NCI-H345 treated with DMSO at 0.1 percent for 48 hours (cell line): ENCODE results near the gene MIPEP.

ENCODE experiments used
- DNase-seq: peaks from one replicate; lab custom pipeline; 2025; ENCODE audit not compliant: unreplicated experiment; lab: John Stamatoyannopoulos, UW

The MIPEP gene

GRCh38 chr13:23855360-23855759 is 33.8 kb downstream of the MIPEP start:
- no peak for DNase-seq

- no peak for DNase-seq
These were observed 36.8 kb downstream of the MIPEP start for GRCh38 chr13:23852351-23852750.

- DNase-seq: no peak
These were observed 38.1 kb downstream of the MIPEP start for GRCh38 chr13:23851106-23851505.

- no peak for DNase-seq
These were observed 39.1 kb downstream of the MIPEP start for GRCh38 chr13:23850134-23850533.

GRCh38 chr13:23849670-23850069 is 39.5 kb downstream of the MIPEP start:
- DNase-seq: no peak

- no peak for DNase-seq
These were observed 40.5 kb downstream of the MIPEP start for GRCh38 chr13:23848646-23849141.

GRCh38 chr13:23848019-23848418 is 41.2 kb downstream of the MIPEP start:
- no peak for DNase-seq

GRCh38 chr13:23847497-23847896 is 41.7 kb downstream of the MIPEP start:
- DNase-seq: no peak

GRCh38 chr13:23845105-23845725 is 44.0 kb downstream of the MIPEP start:
- DNase-seq: no peak

GRCh38 chr13:23844132-23844531 is 45.1 kb downstream of the MIPEP start:
- no peak for DNase-seq

GRCh38 chr13:23843436-23843835 is 45.8 kb downstream of the MIPEP start:
- no peak for DNase-seq

GRCh38 chr13:23842406-23842805 is 46.8 kb downstream of the MIPEP start:
- DNase-seq: no peak

GRCh38 chr13:23833733-23834611 is 55.2 kb downstream of the MIPEP start:
- DNase-seq: no peak

GRCh38 chr13:23828866-23829265 is 60.3 kb downstream of the MIPEP start:
- DNase-seq: no peak

- DNase-seq: no peak
These were observed 61.1 kb downstream of the MIPEP start for GRCh38 chr13:23828086-23828485.

GRCh38 chr13:23825179-23825578 is 64.0 kb downstream of the MIPEP start:
- DNase-seq: no peak

GRCh38 chr13:23824371-23824770 is 64.8 kb downstream of the MIPEP start:
- DNase-seq: no peak

- DNase-seq: no peak
These were observed 66.9 kb downstream of the MIPEP start for GRCh38 chr13:23822252-23822824.

- DNase-seq: no peak
These were observed 68.7 kb downstream of the MIPEP start for GRCh38 chr13:23820530-23820929.

GRCh38 chr13:23817830-23818229 is 71.4 kb downstream of the MIPEP start:
- DNase-seq: no peak

GRCh38 chr13:23817136-23817535 is 72.1 kb downstream of the MIPEP start:
- DNase-seq: no peak

- DNase-seq: no peak
These were observed 75.6 kb downstream of the MIPEP start for GRCh38 chr13:23813635-23814034.
